CD4-positive, alpha-beta T cell treated with Interleukin-10 for 1 hour (primary cell): ENCODE data around the gene TCP11L1.
A peak's percentile ranks its signal among the peaks of the same experiment; 100 is the strongest.
"Not testable (repeated sequence)": the region's sequence is repeated elsewhere in the genome, so short reads cannot be mapped to it uniquely, and the experiment has no call there.

Experiments used
- DNase-seq: peaks from one replicate; pipeline ENCODE4 v3.0.0-alpha.2; 2020

TCP11L1 gene

GRCh38 chr11:33033493-33033892 is 5.9 kb upstream of the TCP11L1 start:
- DNase-seq: no peak

- DNase-seq: no peak
These were observed 4.4 kb upstream of the TCP11L1 start for GRCh38 chr11:33035011-33035410.

- DNase-seq: peak; percentile 66
These were observed 875 bp downstream of the TCP11L1 start for GRCh38 chr11:33040033-33040861.

DNA sequence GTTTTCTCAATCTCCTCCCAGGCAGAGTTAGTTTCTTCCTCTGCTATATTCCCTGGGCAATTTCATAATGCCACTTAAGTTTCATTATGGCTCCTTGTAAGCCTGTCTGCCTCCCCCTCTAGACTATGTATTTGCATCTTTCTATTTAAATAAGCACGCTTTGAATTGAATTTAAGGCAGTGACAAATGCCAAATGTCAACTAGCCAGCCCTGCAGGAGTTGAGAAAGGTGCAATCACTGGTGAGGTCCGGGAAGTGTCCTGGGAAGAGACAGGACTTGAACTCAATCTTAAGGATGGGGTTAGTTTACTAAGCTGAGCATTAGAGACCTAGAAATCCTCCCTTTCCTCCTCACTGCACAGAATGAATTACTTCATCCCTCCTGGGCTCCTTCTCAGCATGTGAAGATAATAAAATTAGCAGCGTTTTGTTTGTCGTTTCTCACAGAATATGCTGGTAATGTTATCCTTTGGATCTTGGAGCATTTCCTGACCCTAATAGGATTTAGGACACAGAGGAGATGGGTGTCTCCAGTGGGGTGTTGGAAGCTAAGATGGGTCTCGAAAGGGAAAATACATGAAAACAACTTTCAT is 1.6 kb downstream of the TCP11L1 start:
- DNase-seq: no peak

GRCh38 chr11:33043221-33043830 is 4.0 kb downstream of the TCP11L1 start:
- DNase-seq: no peak

DNA sequence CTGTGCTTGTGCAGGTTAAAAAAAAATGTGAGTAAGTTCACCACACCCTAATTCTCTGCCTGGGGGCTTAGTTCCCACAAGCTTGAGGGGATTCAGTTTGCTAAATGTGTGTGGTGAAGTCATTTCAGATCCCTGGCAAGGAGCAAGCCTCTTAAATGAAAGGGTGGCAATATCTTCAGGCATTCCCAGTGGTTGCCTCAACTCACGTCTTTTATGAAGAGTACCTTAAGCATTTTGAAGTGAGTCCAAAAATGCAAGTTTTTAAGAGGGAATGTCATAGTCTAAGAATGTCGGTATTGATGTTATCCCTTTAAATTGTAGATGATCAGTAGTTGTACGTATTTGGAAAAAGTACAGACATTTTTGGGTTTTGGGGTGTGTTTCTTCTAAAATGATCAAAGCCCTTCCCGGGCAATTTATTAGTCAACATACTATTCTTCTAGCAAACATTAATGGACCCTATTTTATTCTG is 4.9 kb downstream of the TCP11L1 start:
- DNase-seq: no peak

GRCh38 chr11:33045551-33046255 is 6.3 kb downstream of the TCP11L1 start:
- DNase-seq: no peak

- not testable (repeated sequence) for DNase-seq
These were observed 9.3 kb downstream of the TCP11L1 start for GRCh38 chr11:33048701-33049100.

GRCh38 chr11:33049565-33050408 is 10.4 kb downstream of the TCP11L1 start:
- not testable (repeated sequence) for DNase-seq

DNA sequence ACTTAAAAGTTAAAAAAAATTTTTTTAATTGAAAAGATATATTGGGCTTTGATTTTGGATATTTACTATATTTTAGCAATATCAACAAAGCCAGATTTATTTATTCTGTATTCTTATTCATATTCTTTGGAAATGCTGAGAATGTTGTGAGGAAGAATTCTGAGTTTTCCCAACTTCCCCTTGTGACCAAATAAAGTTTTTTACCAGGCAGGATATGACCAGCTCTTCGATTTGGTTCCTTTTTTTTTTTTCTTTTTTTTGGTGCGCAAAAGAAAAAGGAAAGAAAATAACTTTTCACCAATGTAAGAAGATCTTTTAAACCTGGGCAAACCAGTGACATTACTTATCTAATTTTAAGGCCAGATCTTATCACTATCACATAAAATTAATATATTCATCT is 12.9 kb downstream of the TCP11L1 start:
- no peak for DNase-seq

GRCh38 chr11:33055375-33055774 is 16.0 kb downstream of the TCP11L1 start:
- no peak for DNase-seq

DNA sequence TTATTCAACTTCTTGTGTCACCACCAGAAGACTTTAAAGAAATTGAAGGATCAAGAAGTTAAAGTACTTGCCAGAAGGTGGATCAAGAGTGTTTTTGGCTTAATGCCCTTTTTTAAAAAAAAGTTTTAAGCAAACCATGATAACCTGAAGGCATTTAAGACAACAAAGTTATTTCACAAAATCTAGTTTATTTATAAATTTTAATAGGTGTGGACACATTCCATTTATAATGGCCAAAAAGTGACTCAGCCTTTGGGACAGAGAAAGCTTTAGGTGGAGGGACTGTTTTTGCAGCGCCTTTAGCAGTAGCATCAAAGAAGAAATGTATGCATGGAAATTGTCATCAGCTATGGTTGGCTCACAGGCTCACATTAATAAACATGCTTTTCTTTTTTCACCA is 17.9 kb downstream of the TCP11L1 start:
- DNase-seq: no peak

GRCh38 chr11:33059331-33060007 is 20.1 kb downstream of the TCP11L1 start:
- no peak for DNase-seq

DNA sequence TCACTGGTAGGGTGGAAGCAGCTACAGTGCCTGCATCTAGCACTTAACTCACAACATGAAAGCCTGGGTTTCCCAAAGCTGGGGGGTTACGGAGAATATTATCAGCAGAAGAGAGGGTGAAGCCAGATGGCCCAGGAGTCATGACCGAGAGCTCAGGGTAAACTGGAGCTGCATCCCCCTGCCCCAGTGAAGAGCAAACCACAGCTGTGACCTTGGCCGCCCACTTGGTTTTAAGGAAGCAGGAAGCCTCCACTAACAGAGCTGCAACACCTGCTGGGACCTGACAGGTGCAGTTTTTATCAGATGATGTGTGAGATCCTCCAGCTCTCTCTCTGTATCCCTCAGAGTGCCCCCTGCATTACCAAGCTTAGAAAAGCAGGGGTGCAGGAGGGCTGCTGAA is 20.9 kb downstream of the TCP11L1 start:
- DNase-seq: no peak

DNA sequence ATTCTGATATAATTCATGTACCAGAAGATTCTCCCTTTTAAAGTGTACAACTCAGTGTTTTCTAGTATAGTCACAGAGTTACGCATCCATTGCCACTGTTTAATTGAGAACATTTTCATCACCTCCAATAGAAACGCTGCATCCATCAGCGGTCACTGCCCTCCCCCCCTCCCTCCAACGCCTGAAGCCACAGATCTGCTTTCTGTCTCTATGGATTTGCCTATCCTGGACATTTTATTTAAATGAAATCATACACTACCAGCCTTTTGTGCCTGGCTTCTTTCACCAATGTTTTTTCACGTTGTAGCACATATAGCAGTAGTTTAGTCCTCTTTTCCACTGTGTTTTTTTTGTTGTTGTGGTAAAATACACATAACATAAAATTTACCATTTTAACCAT is 22.8 kb downstream of the TCP11L1 start:
- DNase-seq: no peak

GRCh38 chr11:33063326-33063881 is 24.0 kb downstream of the TCP11L1 start:
- DNase-seq: no peak

DNA sequence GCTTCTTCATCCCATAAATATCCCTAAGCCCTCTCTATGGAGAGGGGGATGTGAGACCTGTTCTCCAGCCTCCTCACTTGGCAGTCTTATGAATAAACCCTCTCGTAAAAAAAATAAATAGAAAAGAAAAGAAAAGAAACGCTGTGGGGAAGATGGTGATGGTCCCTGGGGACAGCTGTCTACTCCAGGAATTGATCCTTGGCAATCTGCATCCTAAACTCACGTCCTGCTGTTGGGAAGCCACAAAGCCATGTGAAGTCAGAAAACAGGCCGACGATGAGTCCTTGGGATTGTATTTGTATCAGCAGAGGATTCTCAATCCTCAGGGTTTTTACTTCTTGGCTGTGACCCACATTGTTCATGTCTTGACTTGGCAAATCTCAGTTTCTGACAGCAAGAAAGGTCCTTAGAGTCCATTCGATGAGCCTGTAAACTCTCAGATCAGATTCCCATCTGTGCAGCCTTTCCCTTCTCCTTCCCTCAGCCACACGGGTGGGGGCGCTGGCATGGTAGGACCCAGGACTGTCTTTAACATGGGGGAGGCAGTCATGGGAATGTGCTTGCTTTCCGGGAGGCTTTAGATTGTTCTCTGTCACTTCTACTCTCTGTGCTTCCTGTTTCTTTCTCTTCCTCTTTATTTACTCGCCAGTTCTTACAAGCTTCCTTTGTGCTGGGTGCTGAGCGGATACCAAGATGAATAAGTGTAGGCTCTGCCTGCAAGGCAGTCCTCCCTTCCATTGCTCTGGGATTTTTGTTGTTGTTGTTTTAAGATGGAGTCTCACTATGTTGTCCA is 24.9 kb downstream of the TCP11L1 start:
- DNase-seq: no peak

DNA sequence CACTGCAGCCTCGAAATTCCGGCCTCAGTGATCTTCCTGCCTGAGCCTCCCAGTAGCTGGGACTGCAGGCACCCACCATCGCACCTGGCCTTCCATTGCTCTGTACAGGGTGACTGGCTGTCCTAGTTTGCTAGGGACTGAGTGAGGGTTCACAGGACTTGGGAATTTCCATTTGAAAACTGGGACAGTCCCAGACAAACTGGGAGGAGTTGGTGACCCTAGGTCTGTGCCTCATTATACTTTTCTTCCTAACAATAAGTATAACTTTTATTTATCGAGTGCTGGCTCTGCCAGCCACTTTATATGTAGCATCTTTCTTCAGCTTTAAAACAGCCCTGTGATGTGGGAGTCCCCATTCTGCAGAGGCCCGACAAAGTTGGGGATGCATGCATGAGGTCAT is 25.5 kb downstream of the TCP11L1 start:
- no peak for DNase-seq

DNA sequence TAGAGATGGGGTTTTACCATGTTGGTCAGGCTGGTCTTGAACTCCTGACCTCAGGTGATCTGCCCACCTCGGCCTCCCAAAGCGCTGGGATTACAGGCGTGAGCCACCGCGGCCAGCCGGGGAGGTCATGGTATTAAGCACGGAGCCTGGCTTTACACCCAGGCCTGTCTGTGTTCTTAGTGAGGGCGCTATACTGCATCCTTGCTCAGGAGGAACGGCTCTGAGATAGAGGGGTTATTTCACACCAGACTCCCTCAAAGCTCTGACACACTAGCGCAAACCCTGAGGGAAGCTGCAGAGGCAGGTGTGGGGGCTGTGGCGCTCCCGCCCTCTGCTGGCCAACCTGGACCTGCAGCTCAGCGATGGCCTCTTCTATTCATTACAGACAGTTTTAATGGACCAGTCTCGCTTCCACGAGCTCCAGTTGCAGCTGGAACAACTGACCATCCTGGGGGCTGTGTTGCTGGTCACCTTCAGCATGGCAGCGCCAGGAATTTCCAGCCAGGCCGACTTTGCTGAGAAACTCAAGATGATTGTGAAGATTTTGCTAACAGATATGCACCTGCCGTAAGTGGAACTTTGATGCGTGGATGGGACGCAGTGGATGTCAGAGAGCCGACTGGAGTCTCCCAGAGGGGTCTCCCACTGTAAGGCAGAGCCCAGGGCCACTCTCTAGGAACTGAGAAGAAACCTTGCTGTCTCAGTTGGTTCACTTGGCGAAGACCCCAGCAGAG is 26.2 kb downstream of the TCP11L1 start:
- peak; percentile 72 for DNase-seq

DNA sequence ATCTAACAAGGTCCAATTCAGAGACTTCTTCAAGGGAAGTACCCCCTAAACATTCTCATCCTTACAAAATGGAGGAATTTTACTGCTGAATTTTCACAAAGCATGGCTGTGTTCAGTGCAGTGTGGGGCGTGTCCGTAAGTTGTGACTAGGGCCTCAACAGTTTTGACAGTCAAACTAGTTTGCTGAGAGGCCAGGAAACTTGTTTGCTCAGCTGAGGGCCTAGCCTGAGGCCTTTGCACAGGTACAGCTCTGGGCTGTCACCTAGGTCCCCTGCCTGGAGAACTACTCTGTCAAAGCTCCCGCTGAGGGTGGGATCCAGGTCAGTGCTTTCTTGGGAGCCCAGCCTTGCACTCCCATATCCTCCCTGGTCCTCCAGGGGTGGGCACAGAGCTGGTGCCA is 27.9 kb downstream of the TCP11L1 start:
- DNase-seq: no peak
